ENCODE data around the gene SBNO2. TPM values are rescaled to one million over a fixed set of nuclear protein-coding genes. Genes with fewer than 3 reads are reported as not detected.

SBNO2 gene
- polyA plus RNA-seq, 1 experiment, result 9.9 TPM

DNA sequence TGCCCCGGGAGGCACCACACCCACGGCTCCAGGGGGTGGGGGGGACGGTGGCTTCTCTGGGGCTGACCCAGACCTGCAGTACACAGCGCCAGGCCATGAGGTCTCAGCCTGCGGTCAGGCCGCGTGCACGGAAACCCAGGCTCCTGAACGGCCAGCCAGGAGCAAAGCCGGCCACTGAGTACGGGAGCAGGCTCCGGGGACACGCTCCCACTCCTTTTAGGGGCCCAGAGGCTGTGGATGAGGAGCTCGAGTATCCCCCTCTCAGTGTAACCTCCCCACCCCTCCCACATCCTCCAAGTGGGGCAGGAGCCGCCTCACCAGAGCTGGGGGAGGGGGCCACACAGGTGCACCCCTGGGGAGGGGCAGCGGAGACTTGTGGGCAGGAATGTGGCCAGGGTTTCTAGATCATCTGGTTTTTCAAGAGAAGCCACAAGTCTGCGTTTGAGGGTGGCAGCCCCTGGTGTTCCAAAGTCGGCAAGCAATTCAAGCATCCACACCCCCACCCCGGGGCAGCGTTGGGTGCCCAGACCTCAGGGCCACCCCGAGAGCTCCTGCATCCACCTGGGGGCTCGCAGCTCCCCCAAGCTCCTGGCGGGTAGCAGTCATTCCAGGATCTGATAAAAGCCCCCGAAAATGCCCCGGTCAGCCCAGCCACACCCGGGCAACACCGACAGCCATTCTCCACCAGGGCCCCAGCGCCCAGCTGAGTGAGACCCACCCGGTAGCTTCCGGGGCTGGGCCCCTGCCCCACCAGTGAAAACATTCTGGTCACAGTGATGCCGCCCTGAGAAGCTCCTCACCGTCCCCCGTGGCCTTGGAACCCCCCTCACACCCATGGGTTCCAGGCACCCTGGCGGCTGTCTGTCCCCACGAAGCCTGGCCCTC lies 6.1 kb downstream of the SBNO2 start:
- Histone ChIP-seq H3K27me3 (ENCODE audit: control insufficient read depth, insufficient read depth, low read length) (no peaks in the 10 kb centered on the region), H3K27ac (ENCODE audit: low read depth, low read length) (peak overlapping the region; percentile 96), H3K4me3 (ENCODE audit: low read depth, low read length) (peak overlapping the region; percentile 52), H3K9me3 (ENCODE audit: control insufficient read depth, insufficient read depth, low read length) (peaks cover 18% of the 10 kb centered on the region)
- ChIA-PET CTCF (no interaction called here), POLR2A (interaction anchor here (0.6 to 1.0 kb wide), 2 partner anchors 54 to 64 kb away, joined by 3 read pairs; no protein-coding TSS in a partner anchor)
- TF ChIP-seq, protein P1, sequence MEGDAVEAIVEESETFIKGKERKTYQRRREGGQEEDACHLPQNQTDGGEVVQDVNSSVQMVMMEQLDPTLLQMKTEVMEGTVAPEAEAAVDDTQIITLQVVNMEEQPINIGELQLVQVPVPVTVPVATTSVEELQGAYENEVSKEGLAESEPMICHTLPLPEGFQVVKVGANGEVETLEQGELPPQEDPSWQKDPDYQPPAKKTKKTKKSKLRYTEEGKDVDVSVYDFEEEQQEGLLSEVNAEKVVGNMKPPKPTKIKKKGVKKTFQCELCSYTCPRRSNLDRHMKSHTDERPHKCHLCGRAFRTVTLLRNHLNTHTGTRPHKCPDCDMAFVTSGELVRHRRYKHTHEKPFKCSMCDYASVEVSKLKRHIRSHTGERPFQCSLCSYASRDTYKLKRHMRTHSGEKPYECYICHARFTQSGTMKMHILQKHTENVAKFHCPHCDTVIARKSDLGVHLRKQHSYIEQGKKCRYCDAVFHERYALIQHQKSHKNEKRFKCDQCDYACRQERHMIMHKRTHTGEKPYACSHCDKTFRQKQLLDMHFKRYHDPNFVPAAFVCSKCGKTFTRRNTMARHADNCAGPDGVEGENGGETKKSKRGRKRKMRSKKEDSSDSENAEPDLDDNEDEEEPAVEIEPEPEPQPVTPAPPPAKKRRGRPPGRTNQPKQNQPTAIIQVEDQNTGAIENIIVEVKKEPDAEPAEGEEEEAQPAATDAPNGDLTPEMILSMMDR (IDR thresholded peaks at IDR 0.05; ENCODE audit: low read depth, low read length), result no peak
- no peak for DNase-seq (ENCODE audit: low read depth, low spot score)

DNA sequence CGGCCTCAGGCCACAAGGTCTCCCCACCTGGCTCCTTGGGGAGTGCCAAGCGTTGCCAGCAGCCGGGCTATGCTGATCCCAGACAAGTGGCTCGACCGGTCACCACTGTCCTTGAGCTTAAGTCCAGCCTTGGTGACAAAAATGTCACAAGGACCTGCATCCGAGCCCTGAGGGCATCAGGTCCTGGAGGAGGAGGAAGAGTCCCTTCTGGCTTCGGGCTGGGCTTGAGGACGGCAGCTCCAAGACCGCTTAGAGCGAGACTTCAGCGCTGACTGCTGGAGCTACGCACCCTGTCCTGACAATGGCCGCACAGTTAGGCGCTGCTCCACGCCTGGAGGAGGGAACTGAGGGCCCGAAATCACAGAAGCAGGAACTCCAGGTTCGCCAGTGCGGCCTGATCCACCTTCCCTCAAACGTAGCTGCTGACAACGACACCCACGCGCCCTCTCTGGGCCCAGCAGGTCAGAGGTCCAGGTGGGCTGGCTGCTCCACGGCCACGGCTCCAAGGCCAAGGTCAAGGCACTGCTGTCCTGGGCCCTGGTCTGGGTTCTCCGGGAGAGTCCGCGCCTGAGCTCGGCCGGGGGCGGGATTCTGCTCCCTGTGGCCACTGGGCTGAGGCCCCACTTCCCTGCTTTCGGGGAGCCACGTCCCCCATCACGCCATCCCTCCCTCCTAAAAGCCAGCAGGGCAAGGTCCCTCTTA lies 7.0 kb downstream of the SBNO2 start:
- Histone ChIP-seq H3K9me3 (ENCODE audit: control insufficient read depth, insufficient read depth, low read length) (peaks cover 18% of the 10 kb centered on the region), H3K27ac (ENCODE audit: low read depth, low read length) (no peak overlapping the region), H3K4me3 (ENCODE audit: low read depth, low read length) (no peak overlapping the region), H3K27me3 (ENCODE audit: control insufficient read depth, insufficient read depth, low read length) (no peaks in the 10 kb centered on the region)
- TF ChIP-seq, protein P1 (IDR thresholded peaks at IDR 0.05; ENCODE audit: low read depth, low read length), result no peak
- no peak for DNase-seq (ENCODE audit: low read depth, low spot score)
- CTCF ChIA-PET, result no interaction called here
- POLR2A ChIA-PET, result interaction anchor here (0.7 kb wide), 1 partner anchor 11 kb away, joined by 3 read pairs; no protein-coding TSS in a partner anchor

DNA sequence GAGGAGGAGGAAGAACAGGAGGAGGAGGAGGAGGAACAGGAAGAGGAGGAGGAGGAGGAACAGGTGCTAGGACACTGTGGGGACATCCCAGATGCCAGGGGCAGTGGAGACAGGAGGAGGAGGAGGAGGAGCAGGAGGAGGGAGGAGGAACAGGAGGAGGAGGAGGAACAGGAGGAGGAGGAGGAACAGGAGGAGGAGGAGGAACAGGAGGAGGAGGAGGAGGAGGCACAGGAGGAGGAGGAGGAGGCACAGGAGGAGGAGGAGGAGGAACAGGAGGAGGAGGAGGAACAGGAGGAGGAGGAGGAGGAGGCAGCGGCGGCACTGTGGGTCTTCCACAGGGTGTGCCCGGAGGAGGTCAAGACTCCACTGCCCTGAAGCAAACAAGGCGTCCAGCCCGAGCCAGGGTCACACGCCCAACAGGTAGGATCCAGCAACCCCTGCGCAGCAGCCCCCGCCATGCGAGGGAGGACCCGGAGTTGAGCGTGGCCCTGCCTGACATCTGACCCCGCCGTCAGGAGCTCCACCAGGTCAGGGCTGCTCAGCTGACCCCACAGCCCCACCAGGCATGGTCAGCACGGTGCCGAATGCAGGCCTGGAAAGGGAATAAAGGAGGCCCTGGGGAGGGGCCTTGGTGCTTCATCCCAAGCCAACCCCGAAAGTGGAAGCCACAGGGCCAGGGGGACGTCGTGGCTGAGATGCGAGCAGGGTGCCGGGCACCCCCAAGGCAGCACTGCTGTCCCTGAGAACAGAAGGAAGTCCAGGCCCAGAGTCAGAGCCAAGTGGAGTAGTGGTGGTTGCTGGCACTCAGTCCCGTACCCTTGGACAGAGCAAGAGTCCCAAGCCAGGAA lies 9.2 kb downstream of the SBNO2 start:
- Histone ChIP-seq H3K9me3 (ENCODE audit: control insufficient read depth, insufficient read depth, low read length) (peaks cover 18% of the 10 kb centered on the region), H3K27me3 (ENCODE audit: control insufficient read depth, insufficient read depth, low read length) (no peaks in the 10 kb centered on the region), H3K4me3 (ENCODE audit: low read depth, low read length) (no peak overlapping the region), H3K27ac (ENCODE audit: low read depth, low read length) (no peak overlapping the region)
- TF ChIP-seq, protein P1 (IDR thresholded peaks at IDR 0.05; ENCODE audit: low read depth, low read length), result no peak
- ChIA-PET POLR2A (no interaction called here), CTCF (no interaction called here)
- DNase-seq (ENCODE audit: low read depth, low spot score), result no peak

DNA sequence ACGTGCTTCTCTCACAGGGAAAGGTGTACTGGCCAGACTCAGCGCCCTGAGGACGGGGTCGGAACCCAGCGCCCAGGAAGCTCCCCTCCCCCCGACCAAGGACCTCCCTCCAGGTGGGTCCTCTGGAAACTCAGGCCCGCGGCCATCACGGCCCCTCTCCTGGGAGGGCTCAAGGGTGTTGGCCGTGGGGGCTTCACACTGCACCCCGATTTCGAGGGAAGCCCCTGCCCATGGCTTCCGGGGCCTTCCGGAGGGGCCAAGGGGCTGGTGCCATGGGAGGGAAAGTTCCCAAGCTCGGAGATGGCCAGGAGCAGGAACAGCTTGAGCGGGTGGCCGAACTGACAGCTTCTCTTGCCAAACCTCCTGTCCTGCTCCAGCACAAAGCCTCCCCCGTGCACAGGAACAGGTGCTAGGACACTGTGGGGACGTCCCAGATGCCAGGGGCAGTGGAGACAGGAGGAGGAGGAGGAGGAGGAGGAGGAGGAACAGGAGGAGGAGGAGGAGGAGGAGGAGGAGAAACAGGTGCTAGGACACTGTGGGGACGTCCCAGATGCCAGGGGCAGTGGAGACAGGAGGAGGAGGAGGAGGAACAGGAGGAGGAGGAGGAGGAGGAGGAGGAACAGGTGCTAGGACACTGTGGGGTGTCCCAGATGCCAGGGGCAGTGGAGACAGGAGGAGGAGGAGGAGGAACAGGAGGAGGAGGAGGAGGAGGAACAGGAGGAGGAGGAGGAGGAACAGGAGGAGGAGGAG lies 10.0 kb downstream of the SBNO2 start:
- Histone ChIP-seq H3K4me3 (ENCODE audit: low read depth, low read length) (no peak overlapping the region), H3K9me3 (ENCODE audit: control insufficient read depth, insufficient read depth, low read length) (peaks cover 18% of the 10 kb centered on the region), H3K27ac (ENCODE audit: low read depth, low read length) (no peak overlapping the region), H3K27me3 (ENCODE audit: control insufficient read depth, insufficient read depth, low read length) (no peaks in the 10 kb centered on the region)
- DNase-seq (ENCODE audit: low read depth, low spot score), result no peak
- ChIA-PET POLR2A (no interaction called here), CTCF (no interaction called here)
- TF ChIP-seq, protein P1 (IDR thresholded peaks at IDR 0.05; ENCODE audit: low read depth, low read length), result no peak
